ENCODE measurements around the gene EEF2K.
"Not testable (repeated sequence)": the region's sequence is repeated elsewhere in the genome, so short reads cannot be mapped to it uniquely, and the experiment has no call there.

EEF2K gene

DNA sequence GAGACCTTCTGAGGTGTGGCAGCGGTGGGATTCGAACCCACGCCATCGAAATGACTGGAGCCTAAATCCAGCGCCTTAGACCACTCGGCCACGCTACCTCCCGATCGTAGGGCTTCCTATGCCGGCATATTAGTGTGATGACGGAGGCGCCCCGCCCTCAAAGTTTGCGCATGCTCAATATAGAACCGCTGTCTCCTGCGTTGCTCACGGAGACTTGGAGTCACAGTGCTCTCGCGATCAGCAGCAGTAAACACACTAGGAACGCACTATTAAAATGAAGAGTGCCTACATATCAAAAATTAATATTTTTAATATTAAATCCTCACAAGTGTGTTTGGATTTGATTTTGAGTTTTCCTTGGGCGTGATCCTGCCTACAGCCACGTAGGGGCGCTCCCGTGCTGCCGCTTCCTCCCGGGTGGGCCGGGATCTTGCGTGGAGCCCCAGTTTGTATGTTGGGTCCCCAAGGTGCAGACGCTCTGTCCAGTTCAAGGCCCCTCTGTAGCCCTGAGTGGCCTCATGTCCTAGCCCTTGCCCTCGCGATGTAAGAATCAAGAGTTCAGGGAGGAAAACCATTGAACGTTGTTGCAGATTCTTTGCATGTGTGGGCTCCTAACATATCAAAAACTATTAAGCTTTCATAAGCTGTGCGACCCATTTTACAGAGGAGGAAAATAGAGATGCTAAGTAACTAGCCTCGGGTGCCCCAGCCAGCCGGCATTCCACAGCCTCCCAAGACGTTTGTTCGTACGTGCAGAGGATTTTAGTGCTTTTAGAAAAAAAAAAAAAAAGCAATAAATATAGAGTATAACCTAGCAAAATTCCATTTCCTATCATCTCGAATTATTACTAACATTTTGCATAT is 10.2 kb upstream of the EEF2K start:
- Mint-ChIP-seq H3K4me3 (peak overlapping the region; percentile 84), H3K36me3 (peaks cover 2% of the 10 kb centered on the region), H3K9me3 (peaks cover 8% of the 10 kb centered on the region), H3K27ac (peak overlapping the region; percentile 98), H3K4me1 (peaks cover 54% of the 10 kb centered on the region), H3K27me3 (peaks cover 2% of the 10 kb centered on the region)

DNA sequence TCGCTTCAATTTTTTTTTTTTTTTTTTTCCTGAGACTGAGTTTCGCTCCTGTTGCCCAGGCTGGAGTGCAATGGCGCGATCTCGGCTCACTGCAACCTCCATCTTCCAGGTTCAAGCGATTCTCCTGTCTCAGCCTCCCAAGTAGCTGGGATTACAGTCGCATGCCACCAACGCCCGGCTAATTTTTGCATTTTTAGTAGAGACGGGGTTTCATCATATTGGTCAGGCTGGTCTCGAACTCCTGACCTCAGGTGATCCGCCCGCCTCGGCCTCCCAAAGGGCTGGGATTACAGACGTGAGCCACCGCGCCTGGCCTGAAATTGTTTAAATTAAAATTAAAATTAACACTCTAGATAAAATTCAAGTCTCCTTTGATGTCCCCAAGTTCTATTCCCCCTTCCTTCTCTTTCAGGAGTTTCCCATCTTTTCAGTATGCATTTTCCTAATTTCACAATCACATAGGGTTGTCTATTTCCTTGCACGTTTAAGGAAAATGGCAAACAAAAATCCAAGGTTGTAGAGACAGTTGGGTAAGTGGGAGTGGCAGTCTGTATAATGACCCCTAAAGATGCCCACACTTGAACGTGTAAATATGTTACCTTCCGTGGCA is 9.4 kb upstream of the EEF2K start:
- H3K4me3 Mint-ChIP-seq = peak overlapping the region; percentile 84
- not testable (repeated sequence) for H3K27ac Mint-ChIP-seq, H3K9me3 Mint-ChIP-seq, H3K27me3 Mint-ChIP-seq, H3K36me3 Mint-ChIP-seq
- H3K4me1 Mint-ChIP-seq = peaks cover 49% of the 10 kb centered on the region

DNA sequence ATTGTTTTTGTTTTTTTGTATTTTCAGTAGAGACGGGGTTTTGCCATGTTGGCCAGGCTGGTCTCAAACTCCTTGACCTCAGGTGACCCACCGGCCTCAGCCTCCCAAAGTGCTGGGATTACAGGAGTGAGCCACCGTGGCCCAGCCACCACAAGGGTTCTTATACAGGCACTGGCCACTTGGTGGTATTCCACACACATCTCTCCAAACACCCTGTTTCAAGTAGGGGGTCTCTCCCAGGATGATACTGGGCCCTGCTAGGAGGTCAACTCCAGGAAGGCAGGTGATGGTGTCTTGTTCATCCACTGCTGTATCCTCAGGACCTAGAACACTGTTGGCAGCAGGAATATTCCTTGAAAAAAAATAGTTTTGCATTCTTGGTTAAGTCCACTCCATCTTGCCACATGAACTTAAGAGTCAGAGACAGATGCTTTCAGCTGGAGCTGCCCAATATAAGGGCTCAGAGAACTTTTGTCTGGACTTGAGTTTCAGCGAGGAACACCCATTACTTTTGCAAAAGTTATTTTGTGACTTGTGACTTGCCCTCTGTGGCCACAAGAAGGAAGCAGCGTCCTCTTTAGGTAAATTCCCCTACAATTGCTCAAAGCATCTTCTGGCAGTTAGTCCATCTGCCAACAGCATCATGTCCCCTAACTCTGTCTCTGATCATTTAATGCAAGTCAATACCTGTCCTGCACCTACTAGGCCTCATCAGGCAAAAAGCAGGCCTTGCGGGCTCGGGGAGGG is 7.4 kb upstream of the EEF2K start:
- Mint-ChIP-seq H3K36me3 (peaks cover 2% of the 10 kb centered on the region), H3K4me1 (peaks cover 31% of the 10 kb centered on the region), H3K4me3 (no peak overlapping the region), H3K9me3 (peaks cover 5% of the 10 kb centered on the region), H3K27ac (no peak overlapping the region), H3K27me3 (peaks cover 2% of the 10 kb centered on the region)

DNA sequence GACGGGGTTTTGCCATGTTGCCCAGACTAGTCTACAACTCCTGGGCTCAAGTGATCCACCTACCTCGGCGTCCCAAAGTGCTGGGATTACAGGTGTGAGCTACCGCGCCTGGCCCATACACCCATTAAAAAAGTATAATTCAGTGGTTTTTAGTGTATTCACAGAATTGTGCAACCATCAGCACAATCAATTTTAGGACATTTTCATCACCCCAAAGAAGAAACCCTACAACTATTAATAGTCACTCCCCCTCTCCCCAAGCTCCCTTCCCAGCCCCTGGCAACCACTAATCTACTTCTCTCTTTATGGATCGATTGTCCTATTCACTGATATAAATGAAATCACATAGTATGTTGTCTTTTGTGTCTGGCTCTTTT is 3.8 kb upstream of the EEF2K start:
- H3K4me3 Mint-ChIP-seq = no peak overlapping the region
- H3K27ac Mint-ChIP-seq = no peak overlapping the region
- H3K4me1 Mint-ChIP-seq = peaks cover 9% of the 10 kb centered on the region
- no peaks in the 10 kb centered on the region for H3K9me3 Mint-ChIP-seq
- H3K27me3 Mint-ChIP-seq = no peaks in the 10 kb centered on the region
- no peaks in the 10 kb centered on the region for H3K36me3 Mint-ChIP-seq

- no peaks in the 10 kb centered on the region for H3K36me3 Mint-ChIP-seq
- no peaks in the 10 kb centered on the region for H3K27me3 Mint-ChIP-seq
- no peak overlapping the region for H3K4me3 Mint-ChIP-seq
- no peak overlapping the region for H3K27ac Mint-ChIP-seq
- H3K9me3 Mint-ChIP-seq = no peaks in the 10 kb centered on the region
- peaks cover 17% of the 10 kb centered on the region for H3K4me1 Mint-ChIP-seq
These were observed 3.0 kb upstream of the EEF2K start for GRCh38 chr16:22203091-22203490.

GRCh38 chr16:22204091-22204655 is 1.9 kb upstream of the EEF2K start:
- H3K9me3 Mint-ChIP-seq = no peaks in the 10 kb centered on the region
- H3K4me3 Mint-ChIP-seq = no peak overlapping the region
- no peaks in the 10 kb centered on the region for H3K36me3 Mint-ChIP-seq
- no peaks in the 10 kb centered on the region for H3K27me3 Mint-ChIP-seq
- no peak overlapping the region for H3K27ac Mint-ChIP-seq
- H3K4me1 Mint-ChIP-seq = peaks cover 23% of the 10 kb centered on the region

- H3K4me3 Mint-ChIP-seq = peak overlapping the region; percentile 94
- no peaks in the 10 kb centered on the region for H3K9me3 Mint-ChIP-seq
- H3K36me3 Mint-ChIP-seq = peaks cover 1% of the 10 kb centered on the region
- no peaks in the 10 kb centered on the region for H3K27me3 Mint-ChIP-seq
- peaks cover 29% of the 10 kb centered on the region for H3K4me1 Mint-ChIP-seq
- peak overlapping the region; percentile 72 for H3K27ac Mint-ChIP-seq
These were observed 483 bp upstream of the EEF2K start for GRCh38 chr16:22205577-22206012.

DNA sequence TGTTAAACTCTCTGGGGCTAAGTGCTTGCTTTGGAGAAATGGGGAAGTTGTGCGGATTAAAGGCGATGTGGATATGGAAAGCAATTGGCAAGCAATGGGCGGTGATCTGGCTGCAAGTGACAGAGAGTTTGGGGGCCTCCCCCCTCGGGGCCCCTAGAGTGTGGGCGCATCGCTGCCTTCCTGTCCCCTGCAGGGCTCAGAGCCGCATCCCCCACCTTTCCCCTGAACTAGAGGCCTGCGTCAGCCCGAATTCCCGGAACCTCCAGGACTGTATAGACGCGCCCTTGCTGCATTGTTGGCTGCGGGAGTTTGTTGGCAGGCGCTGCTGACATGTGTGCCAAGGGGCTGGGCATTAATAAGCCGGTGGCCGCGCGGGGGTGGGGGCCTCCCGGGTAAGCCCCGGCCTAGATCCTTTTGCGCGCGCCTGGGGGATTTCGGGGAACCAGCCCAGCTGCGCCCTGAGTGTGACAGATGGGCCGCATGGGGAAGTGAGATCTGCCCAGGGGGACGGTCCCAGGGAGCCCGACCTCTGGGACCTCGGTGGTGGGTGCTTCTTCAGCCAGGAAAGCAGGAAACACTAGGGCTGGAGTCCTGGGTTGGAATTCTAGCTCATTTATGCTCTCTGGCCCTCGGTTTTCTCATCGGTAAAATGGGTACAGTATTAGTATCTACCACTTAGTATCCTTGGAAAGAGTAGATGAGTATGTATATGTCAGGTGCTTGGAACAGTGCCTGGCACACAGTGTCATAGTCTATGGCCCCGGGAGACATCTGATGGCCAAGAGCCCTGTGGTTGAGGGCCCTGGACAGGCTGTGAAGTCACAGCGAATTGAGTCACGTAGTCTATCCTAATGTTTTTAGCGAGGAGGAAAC is 1.0 kb downstream of the EEF2K start:
- Mint-ChIP-seq H3K9me3 (no peaks in the 10 kb centered on the region), H3K4me3 (peak overlapping the region; percentile 94), H3K4me1 (peaks cover 38% of the 10 kb centered on the region), H3K27me3 (no peaks in the 10 kb centered on the region), H3K27ac (peak overlapping the region; percentile 84), H3K36me3 (peaks cover 2% of the 10 kb centered on the region)

DNA sequence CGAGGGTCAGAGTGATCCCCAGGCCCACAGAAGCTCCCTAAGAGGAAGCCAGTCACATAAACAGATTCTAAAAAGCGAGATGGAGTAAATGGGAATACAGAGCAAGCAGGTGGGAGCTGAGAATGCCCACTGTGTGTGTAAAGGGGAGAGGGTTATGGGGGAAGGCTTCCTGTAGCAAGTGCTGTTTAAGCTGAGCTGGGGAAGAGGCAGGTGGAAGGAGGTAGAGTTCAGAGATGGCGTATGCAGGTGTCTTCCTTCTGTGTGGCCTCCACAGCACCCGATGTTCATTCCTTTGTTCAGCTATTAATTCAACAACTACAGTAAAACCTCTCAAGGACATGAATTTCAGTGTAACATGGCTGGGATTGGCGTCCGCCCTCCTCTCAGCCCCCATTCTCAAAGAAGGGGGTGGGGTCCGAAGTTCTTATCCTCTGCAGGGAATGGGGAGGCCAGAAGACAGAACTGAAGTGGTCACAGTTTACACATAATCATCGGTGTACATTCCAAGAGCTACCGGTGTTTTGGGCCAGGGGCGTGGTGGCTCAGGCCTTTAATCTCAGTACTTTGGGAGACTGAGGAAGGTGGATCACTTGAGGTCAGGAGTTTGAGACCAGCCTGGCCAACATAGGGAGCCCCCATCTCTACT is 1.8 kb downstream of the EEF2K start:
- Mint-ChIP-seq H3K4me1 (peaks cover 41% of the 10 kb centered on the region), H3K27ac (peak overlapping the region; percentile 84), H3K9me3 (no peaks in the 10 kb centered on the region), H3K36me3 (peaks cover 4% of the 10 kb centered on the region), H3K27me3 (no peaks in the 10 kb centered on the region), H3K4me3 (peak overlapping the region; percentile 94)

DNA sequence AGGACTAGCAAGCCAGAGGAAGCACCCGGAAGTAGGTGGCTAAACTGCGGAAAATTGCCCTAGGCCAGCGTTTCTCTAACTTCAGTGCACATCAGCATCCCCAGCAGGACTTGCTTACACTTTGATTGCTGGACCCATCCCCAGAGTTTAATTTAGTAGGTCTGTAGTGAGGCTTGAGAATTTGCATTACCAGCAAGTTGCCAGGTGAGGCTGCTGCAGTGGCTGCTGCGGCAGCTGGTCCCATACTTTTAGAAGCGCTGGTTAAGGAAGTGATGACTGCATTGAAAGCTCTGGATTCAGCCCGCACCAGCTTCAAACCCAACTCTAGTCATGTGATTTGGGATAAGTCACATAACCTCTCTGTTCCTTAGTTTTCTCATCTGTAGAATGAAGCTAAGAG is 4.2 kb downstream of the EEF2K start:
- H3K9me3 Mint-ChIP-seq = no peaks in the 10 kb centered on the region
- no peaks in the 10 kb centered on the region for H3K27me3 Mint-ChIP-seq
- H3K36me3 Mint-ChIP-seq = peaks cover 13% of the 10 kb centered on the region
- no peak overlapping the region for H3K4me3 Mint-ChIP-seq
- peaks cover 47% of the 10 kb centered on the region for H3K4me1 Mint-ChIP-seq
- no peak overlapping the region for H3K27ac Mint-ChIP-seq

DNA sequence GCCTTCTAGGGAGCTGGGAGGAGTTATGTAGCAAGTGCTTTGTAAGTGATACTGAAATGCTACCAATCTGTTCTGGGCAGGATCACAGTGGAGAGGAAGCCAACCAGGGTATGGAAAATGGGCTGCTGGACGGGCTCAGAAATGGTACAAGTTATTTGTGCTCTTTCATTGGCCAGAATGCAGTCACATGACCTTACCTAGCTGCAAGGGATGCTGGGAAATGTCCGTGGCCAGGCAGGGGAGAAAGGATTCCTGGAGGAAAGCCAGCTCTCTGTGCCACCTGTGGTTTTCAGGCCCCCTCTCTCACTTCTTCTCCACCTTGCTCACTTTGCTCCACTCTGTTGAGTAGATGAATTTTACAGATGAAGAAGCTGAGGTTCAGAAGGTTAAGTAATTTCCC is 4.8 kb downstream of the EEF2K start:
- Mint-ChIP-seq H3K27me3 (no peaks in the 10 kb centered on the region), H3K36me3 (peaks cover 13% of the 10 kb centered on the region), H3K4me3 (no peak overlapping the region), H3K27ac (no peak overlapping the region), H3K4me1 (peaks cover 44% of the 10 kb centered on the region), H3K9me3 (no peaks in the 10 kb centered on the region)

DNA sequence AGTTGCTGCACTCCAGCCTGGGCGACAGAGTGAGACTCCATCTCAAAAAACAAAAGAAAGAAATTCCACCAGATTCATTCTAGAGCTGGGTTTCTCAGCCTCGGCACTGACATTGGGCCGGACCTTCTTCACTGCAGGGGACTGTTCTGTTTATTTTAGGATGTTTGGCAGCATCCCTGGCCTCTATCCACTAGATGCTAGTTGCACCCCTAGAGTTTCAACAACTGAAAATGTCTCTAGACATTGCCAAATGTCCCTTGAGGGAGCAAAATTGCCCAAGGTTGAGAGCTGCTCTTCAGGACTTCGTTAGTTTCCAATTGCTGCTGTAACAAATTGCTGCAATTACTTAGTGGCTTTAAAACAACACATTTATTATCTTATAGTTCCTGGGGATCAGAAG is 7.2 kb downstream of the EEF2K start:
- Mint-ChIP-seq H3K4me1 (peaks cover 33% of the 10 kb centered on the region), H3K36me3 (peaks cover 13% of the 10 kb centered on the region), H3K9me3 (no peaks in the 10 kb centered on the region)

DNA sequence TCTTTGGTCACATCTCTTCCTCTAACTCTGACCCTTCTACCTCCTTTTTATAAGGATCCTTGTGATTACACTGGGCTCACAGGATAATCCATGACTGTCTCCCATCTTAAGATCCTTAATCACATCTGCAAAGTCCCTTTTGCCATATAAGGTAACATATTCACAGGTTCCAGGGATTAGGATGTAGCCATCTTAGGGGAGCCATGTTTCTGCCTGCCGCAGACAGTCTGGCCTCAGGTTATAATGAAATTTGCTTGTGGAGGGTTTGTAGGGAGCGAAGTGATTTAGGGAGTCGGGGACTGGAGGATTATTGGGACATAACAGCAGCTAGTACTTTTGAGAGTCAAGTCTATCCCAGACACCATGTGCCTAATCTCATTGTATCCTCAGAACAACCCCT is 7.7 kb downstream of the EEF2K start:
- H3K4me3 Mint-ChIP-seq = no peak overlapping the region
- H3K27ac Mint-ChIP-seq = peak overlapping the region; percentile 36
- peaks cover 28% of the 10 kb centered on the region for H3K4me1 Mint-ChIP-seq
- peaks cover 13% of the 10 kb centered on the region for H3K36me3 Mint-ChIP-seq
- no peaks in the 10 kb centered on the region for H3K27me3 Mint-ChIP-seq
- no peaks in the 10 kb centered on the region for H3K9me3 Mint-ChIP-seq

More for the DNA sequence above, 7.2 kb downstream of the EEF2K start:
- no peak overlapping the region for H3K27ac Mint-ChIP-seq
- H3K4me3 Mint-ChIP-seq = no peak overlapping the region
- no peaks in the 10 kb centered on the region for H3K27me3 Mint-ChIP-seq

DNA sequence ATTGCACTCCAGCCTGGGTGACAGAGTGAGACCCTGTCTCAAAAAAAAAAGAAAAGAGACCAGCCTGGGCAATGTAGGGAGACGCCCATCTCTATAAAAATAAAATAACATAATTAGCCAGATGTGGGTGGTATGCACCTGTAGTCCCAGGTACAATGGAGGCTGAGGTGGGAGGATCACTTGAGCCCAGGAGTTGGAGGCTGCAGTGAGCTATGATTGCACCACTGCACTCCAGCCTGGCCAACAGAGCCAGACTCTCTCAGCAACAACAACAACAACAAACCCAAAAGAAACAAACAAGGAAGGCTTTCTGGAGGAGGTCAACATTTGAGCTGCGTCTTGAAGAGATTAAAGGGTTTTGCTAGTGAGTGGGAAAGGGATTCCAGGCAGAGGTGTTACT is 8.3 kb downstream of the EEF2K start:
- H3K9me3 Mint-ChIP-seq = no peaks in the 10 kb centered on the region
- no peaks in the 10 kb centered on the region for H3K27me3 Mint-ChIP-seq
- no peak overlapping the region for H3K4me3 Mint-ChIP-seq
- peaks cover 22% of the 10 kb centered on the region for H3K4me1 Mint-ChIP-seq
- peaks cover 13% of the 10 kb centered on the region for H3K36me3 Mint-ChIP-seq
- no peak overlapping the region for H3K27ac Mint-ChIP-seq
